Mesenchymal stem cell (in vitro differentiated cells and primary cell): ENCODE data around the gene SEPTIN1.
A peak's percentile ranks its signal among the peaks of the same experiment; 100 is the strongest.
"Not testable (repeated sequence)": the region's sequence is repeated elsewhere in the genome, so short reads cannot be mapped to it uniquely, and the experiment has no call there.

Experiments
- DNase-seq: peaks from one replicate; pipeline ENCODE4 v3.0.0-alpha.2; 2013
- H2AFZ ChIP-seq: one replicate; pipeline ENCODE4 v1.6.1; 2013; ENCODE audit warnings: low read depth, mild to moderate bottlenecking, control low read depth, inconsistent platforms, low read length, moderate library complexity
- H2AK5ac ChIP-seq: 2 replicates; pipeline ENCODE4 v1.6.1; 2013; ENCODE audit warnings: low read length, moderate library complexity, mild to moderate bottlenecking, inconsistent platforms; ENCODE audit not compliant: severe bottlenecking
- H2BK120ac ChIP-seq: one replicate; pipeline ENCODE4 v1.6.1; 2013; ENCODE audit warnings: low read depth, mild to moderate bottlenecking, inconsistent platforms, low read length, moderate library complexity
- H2BK12ac ChIP-seq, 2 experiments: one replicate each; pipeline ENCODE4 v1.6.1; 2013; ENCODE audit warnings: inconsistent platforms in 2 of 2, low read length in 2 of 2, mild to moderate bottlenecking in 2 of 2, moderate library complexity in 2 of 2, control low read depth in 1 of 2
- H2BK15ac ChIP-seq: one replicate; pipeline ENCODE4 v1.6.1; 2013; ENCODE audit warnings: mild to moderate bottlenecking, low read depth, inconsistent platforms; ENCODE audit not compliant: poor library complexity, severe bottlenecking
- H2BK5ac ChIP-seq: 2 replicates; pipeline ENCODE4 v1.6.1; 2013; ENCODE audit warnings: low read depth, mild to moderate bottlenecking, low read length, control low read depth, inconsistent platforms; ENCODE audit not compliant: poor library complexity, severe bottlenecking
- H3K14ac ChIP-seq, 2 experiments: one replicate each; pipeline ENCODE4 v1.6.1; 2013; ENCODE audit warnings: inconsistent platforms in 2 of 2, low read length in 2 of 2, control low read depth in 1 of 2, mild to moderate bottlenecking in 1 of 2, moderate library complexity in 1 of 2
- H3K18ac ChIP-seq, 2 experiments: one replicate each; pipeline ENCODE4 v1.6.1; 2013; ENCODE audit warnings: inconsistent platforms in 2 of 2, low read length in 2 of 2, control low read depth in 1 of 2, low read depth in 1 of 2, mild to moderate bottlenecking in 1 of 2
- H3K23ac ChIP-seq, 2 experiments: one replicate each; pipeline ENCODE4 v1.6.1; 2013; ENCODE audit warnings: inconsistent platforms in 2 of 2, low read length in 2 of 2, mild to moderate bottlenecking in 2 of 2, moderate library complexity in 2 of 2, control low read depth in 1 of 2
- H3K27ac ChIP-seq: 2 replicates; pipeline ENCODE4 v1.5.1; 2013; ENCODE audit warnings: mild to moderate bottlenecking, moderate library complexity, low read length, control low read depth, inconsistent platforms; ENCODE audit not compliant: poor library complexity, severe bottlenecking
- H3K27me3 ChIP-seq, 2 experiments: 2 replicates each; pipeline versions ENCODE4 v1.6.1 to v1.7.0; 2013; ENCODE audit warnings: low read length in 2 of 2, mild to moderate bottlenecking in 2 of 2, moderate library complexity in 2 of 2, control low read depth in 1 of 2, inconsistent platforms in 1 of 2; ENCODE audit not compliant: control insufficient read depth in 1 of 2, insufficient read depth in 1 of 2
- H3K36me3 ChIP-seq, 2 experiments: 2 replicates each; pipeline versions ENCODE4 v1.6.1 to v1.7.0; 2013; ENCODE audit warnings: low read length in 2 of 2, control low read depth in 1 of 2, inconsistent platforms in 1 of 2, low read depth in 1 of 2, mild to moderate bottlenecking in 1 of 2; ENCODE audit not compliant: insufficient read depth in 2 of 2, control insufficient read depth in 1 of 2
- H3K4ac ChIP-seq, 2 experiments: one replicate each; pipeline ENCODE4 v1.6.1; 2013; ENCODE audit warnings: inconsistent platforms in 2 of 2, low read length in 2 of 2, mild to moderate bottlenecking in 2 of 2, moderate library complexity in 2 of 2, control low read depth in 1 of 2, low read depth in 1 of 2
- H3K4me1 ChIP-seq: 2 replicates; pipeline ENCODE4 v1.6.1; 2013; ENCODE audit warnings: low read depth, low read length, control low read depth; ENCODE audit not compliant: control insufficient read depth, insufficient read depth
- H3K4me2 ChIP-seq: 2 replicates; pipeline ENCODE4 v1.6.1; 2013; ENCODE audit warnings: low read length, mild to moderate bottlenecking, inconsistent platforms; ENCODE audit not compliant: poor library complexity, severe bottlenecking
- H3K4me3 ChIP-seq, 2 experiments: 2 replicates each; pipeline versions ENCODE4 v1.5.1 to v1.7.0; 2013; ENCODE audit warnings: low read length in 2 of 2, mild to moderate bottlenecking in 2 of 2, control low read depth in 1 of 2, low read depth in 1 of 2; ENCODE audit not compliant: insufficient read depth in 1 of 2
- H3K79me1 ChIP-seq: replicated peaks from 2 replicates; pipeline ENCODE4 v1.6.1; 2013; ENCODE audit warnings: mild to moderate bottlenecking, control low read depth, low read length, inconsistent platforms; ENCODE audit not compliant: poor library complexity, severe bottlenecking
- H3K9ac ChIP-seq: 2 replicates; pipeline ENCODE4 v1.7.0; 2013; ENCODE audit warnings: mild to moderate bottlenecking, low read length, moderate library complexity
- H3K9me3 ChIP-seq: 2 replicates; pipeline ENCODE4 v1.7.0; 2013; ENCODE audit warnings: mild to moderate bottlenecking, low read length; ENCODE audit not compliant: control insufficient read depth
- H4K8ac ChIP-seq: one replicate; pipeline ENCODE4 v1.6.1; 2013; ENCODE audit warnings: inconsistent platforms, mild to moderate bottlenecking, low read length, moderate library complexity
- H4K91ac ChIP-seq: one replicate; pipeline ENCODE4 v1.6.1; 2013; ENCODE audit warnings: mild to moderate bottlenecking, low read length, inconsistent platforms
- WGBS: methylation state at CpG from one replicate; pipeline ENCODE4 v1.1.7; 2013; ENCODE audit warnings: mixed read lengths; 5-methylcytosine and 5-hydroxymethylcytosine counted together

Gene SEPTIN1

DNA sequence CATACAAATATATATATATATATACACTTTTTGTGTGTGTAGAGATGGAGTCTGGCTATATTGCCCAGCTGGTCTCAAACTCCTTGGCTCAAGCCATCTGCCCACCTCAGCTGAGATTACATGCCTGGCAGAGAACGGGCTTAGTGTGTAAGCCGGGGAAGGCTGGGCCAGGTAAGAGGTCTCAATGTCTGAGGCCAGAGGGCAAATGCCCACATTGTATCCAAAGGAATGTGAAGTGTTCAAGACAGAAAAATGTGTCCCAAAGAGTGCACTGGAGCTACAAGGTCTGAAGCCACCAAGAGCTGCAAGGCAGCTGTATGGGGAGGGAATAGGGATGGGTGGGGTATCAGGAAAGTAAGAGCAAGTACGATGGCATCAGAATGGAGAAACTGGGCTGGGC, 36.1 kb downstream of the SEPTIN1 start:
- no peak overlapping the region for H4K8ac ChIP-seq
- no peak overlapping the region for H3K4me2 ChIP-seq
- no peak overlapping the region for H2AFZ ChIP-seq
- no peak overlapping the region for H2BK15ac ChIP-seq
- H3K9ac ChIP-seq = no peak overlapping the region
- no peak overlapping the region for H3K23ac ChIP-seq
- no peak overlapping the region for H3K18ac ChIP-seq
- H4K91ac ChIP-seq = no peak overlapping the region
- peaks cover 2% of the 10 kb centered on the region for H3K79me1 ChIP-seq
- no peak overlapping the region for H3K4ac ChIP-seq
- H3K36me3 ChIP-seq = peaks cover 13 to 17% of the 10 kb centered on the region in 2 experiments
- DNase-seq = no peak
- no peaks in the 10 kb centered on the region for H3K9me3 ChIP-seq
- no peak overlapping the region for H2BK12ac ChIP-seq
- H3K27me3 ChIP-seq = no peaks in the 10 kb centered on the region
- H2BK5ac ChIP-seq = no peak overlapping the region
- no peak overlapping the region for H3K27ac ChIP-seq
- WGBS = 98% methylated on average over 3 of the region's 3 CpGs
- H2BK120ac ChIP-seq = no peak overlapping the region
- H2AK5ac ChIP-seq = no peak overlapping the region
- H3K14ac ChIP-seq = no peak overlapping the region
- peaks cover 7% of the 10 kb centered on the region for H3K4me1 ChIP-seq
- H3K4me3 ChIP-seq = no peak overlapping the region

DNA sequence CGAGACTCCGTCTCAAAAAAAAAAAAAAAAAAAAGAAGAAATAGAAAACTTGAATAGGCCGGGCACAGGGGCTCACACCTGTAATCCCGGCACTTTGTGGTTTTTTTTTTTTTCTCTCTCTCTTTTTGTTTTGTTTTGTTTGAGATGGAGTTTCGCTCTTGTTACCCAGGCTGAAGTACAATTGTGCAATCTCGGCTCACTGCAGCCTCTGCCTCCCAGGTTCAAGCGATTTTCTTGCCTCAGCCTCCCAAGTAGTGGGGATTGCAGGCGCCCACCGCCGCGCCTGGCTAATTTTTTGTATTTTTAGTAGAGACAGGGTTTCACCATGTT, 38.9 kb downstream of the SEPTIN1 start:
- H2BK5ac ChIP-seq, H2BK15ac ChIP-seq, H3K18ac ChIP-seq, H4K91ac ChIP-seq, H2AFZ ChIP-seq, H3K23ac ChIP-seq, H4K8ac ChIP-seq, H3K4me1 ChIP-seq, H3K36me3 ChIP-seq, H3K4ac ChIP-seq, H2BK120ac ChIP-seq, H3K27ac ChIP-seq, H3K9ac ChIP-seq, H3K4me3 ChIP-seq, H3K9me3 ChIP-seq, H3K79me1 ChIP-seq, H3K4me2 ChIP-seq, H3K27me3 ChIP-seq, H2BK12ac ChIP-seq, H2AK5ac ChIP-seq, H3K14ac ChIP-seq, DNase-seq: not testable (repeated sequence)
- WGBS = 94% methylated on average over 11 of the region's 11 CpGs

DNA sequence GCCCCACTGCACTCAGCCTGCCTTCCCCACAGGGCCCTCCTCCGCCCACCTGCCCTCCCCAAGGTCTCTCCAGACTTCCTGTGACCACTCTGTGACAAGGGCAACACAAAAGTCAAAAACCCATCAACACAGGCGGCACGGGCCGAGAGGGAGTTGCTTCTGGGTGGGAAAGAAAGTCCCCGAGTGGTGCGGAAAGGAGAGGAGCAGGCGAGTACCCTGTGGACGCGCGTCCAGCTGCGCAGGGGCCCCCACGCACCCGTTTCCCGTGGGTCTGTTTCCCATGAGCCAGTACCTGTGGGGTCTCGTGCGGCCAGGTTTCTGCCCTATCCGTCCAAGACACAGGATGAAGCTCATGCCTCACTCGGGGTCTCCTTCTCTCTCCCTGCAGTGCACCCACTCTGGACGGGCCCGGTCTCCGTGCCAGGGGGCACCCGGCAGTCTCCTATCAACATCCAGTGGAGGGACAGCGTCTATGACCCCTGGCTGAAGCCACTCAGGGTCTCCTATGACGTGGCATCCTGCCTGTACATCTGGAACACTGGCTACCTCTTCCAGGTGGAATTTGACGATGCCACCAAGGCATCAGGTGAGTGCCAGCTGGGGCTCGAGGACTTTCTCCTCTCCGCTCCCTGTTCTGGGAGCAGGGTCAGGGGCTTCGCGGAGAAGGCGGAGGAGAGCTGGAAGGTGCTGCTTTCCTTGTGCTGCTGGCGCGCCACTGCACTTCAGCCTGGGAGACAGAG, 39.4 kb downstream of the SEPTIN1 start:
- Histone ChIP-seq H3K36me3 (peaks cover 0 to 9% of the 10 kb centered on the region in 2 experiments), H2AK5ac (no peak overlapping the region), H2BK15ac (no peak overlapping the region), H3K4ac (no peak overlapping the region), H3K9ac (no peak overlapping the region), H2BK120ac (no peak overlapping the region), H3K4me2 (no peak overlapping the region), H3K4me3 (no peak overlapping the region), H2BK12ac (no peak overlapping the region), H3K27me3 (no peaks in the 10 kb centered on the region), H4K8ac (no peak overlapping the region), H2BK5ac (no peak overlapping the region), H3K79me1 (peaks cover 2% of the 10 kb centered on the region), H3K18ac (no peak overlapping the region), H3K14ac (no peak overlapping the region), H2AFZ (no peak overlapping the region), H3K27ac (no peak overlapping the region), H3K4me1 (peaks cover 4% of the 10 kb centered on the region), H4K91ac (no peak overlapping the region), H3K9me3 (no peaks in the 10 kb centered on the region), H3K23ac (peak overlapping the region in 1 of 2 experiments; percentile 32)
- no peak for DNase-seq
- WGBS = 94% methylated on average over 31 of the region's 32 CpGs

DNA sequence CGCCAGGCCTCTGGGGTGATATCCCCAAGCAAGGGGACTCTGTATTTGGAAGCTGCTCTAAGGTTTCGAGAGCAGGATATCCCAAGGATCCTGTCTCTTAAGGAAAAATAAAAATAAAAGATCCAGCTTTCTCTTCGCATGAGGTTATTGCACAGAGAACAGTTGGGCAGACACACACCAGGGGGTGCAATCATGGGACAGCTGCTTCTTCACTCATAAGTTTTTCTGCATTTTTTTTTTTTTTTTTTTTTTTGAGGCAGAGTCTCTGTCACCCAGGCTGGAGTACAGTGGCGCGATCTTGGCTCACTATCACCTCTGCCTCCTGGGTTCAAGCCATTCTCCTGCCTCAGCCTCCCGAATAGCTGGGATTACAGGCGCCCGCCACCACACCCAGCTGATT, 40.4 kb downstream of the SEPTIN1 start:
- not testable (repeated sequence) for H3K27ac ChIP-seq, H3K79me1 ChIP-seq, H3K9ac ChIP-seq, H3K9me3 ChIP-seq, H3K4me3 ChIP-seq, H2BK5ac ChIP-seq, H3K4me2 ChIP-seq, H3K23ac ChIP-seq, H3K14ac ChIP-seq, H2AK5ac ChIP-seq, H3K36me3 ChIP-seq, H2AFZ ChIP-seq, H4K91ac ChIP-seq, H3K18ac ChIP-seq, H3K27me3 ChIP-seq, H2BK120ac ChIP-seq, H2BK12ac ChIP-seq, H4K8ac ChIP-seq, H3K4me1 ChIP-seq, H3K4ac ChIP-seq
- 96% methylated on average over 8 of the region's 8 CpGs for WGBS
- DNase-seq = peak; percentile 35
- H2BK15ac ChIP-seq = peak overlapping the region; percentile 46
